GM21717 (cell line): ENCODE data around the gene SP8.

ENCODE experiments used
- ATAC-seq: cut with Tn5 transposase; IDR thresholded peaks from one replicate; pipeline ENCODE4 v1.9.1; 2021; ENCODE audit warnings: mild to moderate bottlenecking, moderate library complexity; ENCODE audit not compliant: unreplicated experiment

The SP8 gene

GRCh38 chr7:20776942-20777341, 9.7 kb downstream of the SP8 start:
- ATAC-seq: no peak

- no peak for ATAC-seq
Measured at GRCh38 chr7:20776214-20776911, 10.3 kb downstream of the SP8 start.

GRCh38 chr7:20754001-20754400, 32.7 kb downstream of the SP8 start:
- no peak for ATAC-seq

- ATAC-seq: no peak
Measured at GRCh38 chr7:20749906-20750305, 36.8 kb downstream of the SP8 start.

- ATAC-seq: no peak
Measured at GRCh38 chr7:20748853-20749252, 37.8 kb downstream of the SP8 start.

GRCh38 chr7:20747001-20747400, 39.7 kb downstream of the SP8 start:
- no peak for ATAC-seq

- ATAC-seq: no peak
Measured at GRCh38 chr7:20745702-20746101, 41.0 kb downstream of the SP8 start.

GRCh38 chr7:20744954-20745446, 41.7 kb downstream of the SP8 start:
- ATAC-seq: no peak

- ATAC-seq: no peak
Measured at GRCh38 chr7:20742913-20743312, 43.8 kb downstream of the SP8 start.

- no peak for ATAC-seq
Measured at GRCh38 chr7:20741801-20742200, 44.9 kb downstream of the SP8 start.

GRCh38 chr7:20738518-20739481, 47.9 kb downstream of the SP8 start:
- no peak for ATAC-seq

- ATAC-seq: peak; percentile 84
Measured at GRCh38 chr7:20737840-20738448, 48.7 kb downstream of the SP8 start.

GRCh38 chr7:20735346-20736065, 51.2 kb downstream of the SP8 start:
- no peak for ATAC-seq
